GM19238 (cell line): ENCODE results near the gene CTAGE4.
"Not testable (repeated sequence)": the region's sequence is repeated elsewhere in the genome, so short reads cannot be mapped to it uniquely, and the experiment has no call there.

Experiments used
- DNase-seq: peaks from one replicate; pipeline ENCODE4 v3.0.0; 2011; ENCODE audit warnings: low spot score; ENCODE audit not compliant: insufficient read length

Gene CTAGE4

DNA sequence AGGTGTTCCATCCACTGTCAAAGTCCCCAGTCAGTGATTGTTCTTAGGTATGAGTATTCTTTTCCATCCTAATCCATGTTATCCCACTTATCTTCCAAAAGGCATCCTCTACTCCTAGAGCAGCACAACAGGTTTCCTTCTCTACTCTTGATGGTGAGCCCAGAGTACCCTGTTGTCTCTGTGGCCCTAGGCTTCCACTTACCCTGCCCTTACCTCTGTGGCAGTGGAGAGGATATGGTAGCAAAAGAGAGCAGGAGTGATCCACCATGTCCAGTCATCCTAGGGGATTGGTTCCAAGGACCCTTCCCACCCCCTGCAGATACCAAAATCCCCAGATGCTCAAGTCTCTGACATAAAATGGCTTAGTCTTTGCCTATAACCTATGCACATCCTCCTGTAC is 33.9 kb downstream of the CTAGE4 start:
- DNase-seq, result not testable (repeated sequence)

DNA sequence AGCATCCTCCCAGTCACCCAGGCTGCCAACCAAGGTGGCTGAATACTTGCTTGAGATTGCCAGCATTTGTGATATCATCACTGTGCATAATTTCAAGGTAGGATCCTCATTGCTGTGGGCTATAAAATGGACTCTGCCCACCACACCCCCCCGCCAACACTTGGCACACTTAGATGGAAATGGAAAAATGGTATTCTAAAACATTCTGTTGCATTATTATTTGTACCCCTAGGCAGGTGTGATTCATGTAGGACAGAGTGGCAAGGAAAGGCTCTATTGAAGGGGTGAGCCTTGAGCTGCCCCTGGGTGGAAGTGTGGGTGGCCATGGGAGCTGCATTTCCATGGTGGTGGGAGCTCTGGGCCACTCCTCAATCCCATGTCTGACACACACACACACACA is 35.3 kb downstream of the CTAGE4 start:
- DNase-seq, result not testable (repeated sequence)

DNA sequence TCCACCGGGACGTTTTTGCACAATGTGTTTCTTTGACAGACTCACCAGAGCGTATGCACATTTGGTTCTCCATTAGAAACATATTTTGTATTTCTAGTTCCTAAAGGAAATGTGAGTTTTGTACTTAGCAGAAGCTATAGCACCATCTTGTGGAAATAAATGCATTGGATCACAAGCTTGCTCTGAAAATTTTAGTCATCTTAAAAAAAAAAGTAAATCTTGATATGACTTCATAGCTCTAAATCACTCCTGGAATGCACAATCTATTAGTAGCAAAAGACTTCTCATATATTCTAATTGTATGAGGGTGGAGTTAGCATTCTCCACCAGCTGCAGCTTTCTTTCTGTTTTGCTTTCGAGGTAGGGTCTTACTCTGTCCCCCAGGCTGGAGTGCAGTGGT is 35.9 kb downstream of the CTAGE4 start:
- DNase-seq, result not testable (repeated sequence)

DNA sequence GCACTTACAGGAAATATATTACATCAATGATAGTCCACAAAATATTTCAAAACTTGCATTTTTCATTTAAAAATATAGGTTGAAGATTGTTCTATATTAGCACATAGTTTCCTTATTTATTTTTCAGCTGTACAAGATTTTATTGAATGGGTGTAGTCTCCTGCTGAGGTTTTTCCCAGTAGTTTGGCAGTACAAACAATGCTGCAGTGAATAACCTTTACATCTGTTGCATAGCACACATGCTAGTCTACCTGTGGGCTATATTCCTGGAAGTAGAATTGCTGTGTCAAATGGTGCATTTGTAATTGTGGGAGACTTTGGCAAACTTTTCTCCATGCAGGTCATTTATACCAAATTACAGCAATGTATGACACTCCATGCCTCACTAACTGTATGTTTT is 37.3 kb downstream of the CTAGE4 start:
- DNase-seq, result not testable (repeated sequence)

DNA sequence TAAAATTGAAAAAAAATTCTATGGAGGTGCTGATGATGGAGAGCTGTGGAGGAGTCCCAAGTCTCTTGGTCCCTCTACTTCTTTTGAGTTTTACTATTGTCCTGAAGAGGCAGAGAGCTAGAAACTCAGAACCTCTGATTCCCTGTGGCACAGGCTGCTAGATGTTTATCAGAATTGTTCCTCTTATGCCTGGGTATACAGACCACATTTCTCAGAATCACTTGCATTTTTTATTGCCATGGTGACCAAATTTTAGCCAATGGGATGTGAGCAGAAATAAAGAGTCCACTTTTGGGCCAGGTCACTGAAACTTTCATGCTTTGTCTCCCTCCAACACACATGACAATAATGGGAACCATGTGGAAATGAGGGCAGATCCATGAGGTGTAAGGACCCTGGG is 40.4 kb downstream of the CTAGE4 start:
- not testable (repeated sequence) for DNase-seq

DNA sequence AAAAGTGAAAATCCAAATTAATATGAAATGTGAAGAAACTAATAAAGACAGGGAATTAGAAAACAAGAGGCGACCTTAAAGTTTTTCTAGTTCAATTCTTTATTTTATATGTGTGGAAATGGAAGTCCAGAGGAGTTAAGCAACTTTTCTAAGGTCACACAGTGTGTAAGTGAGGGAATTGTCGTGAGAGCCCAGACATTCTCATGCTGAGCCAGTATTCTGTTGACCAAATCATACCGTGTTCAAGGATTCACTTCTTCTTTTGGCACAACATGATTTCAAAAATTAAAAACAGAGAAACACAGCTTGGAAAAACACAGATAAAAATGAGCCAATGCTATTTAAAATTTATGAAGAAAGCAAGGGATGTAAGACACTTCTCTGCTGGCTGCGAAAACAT is 43.6 kb downstream of the CTAGE4 start:
- DNase-seq, result not testable (repeated sequence)

DNA sequence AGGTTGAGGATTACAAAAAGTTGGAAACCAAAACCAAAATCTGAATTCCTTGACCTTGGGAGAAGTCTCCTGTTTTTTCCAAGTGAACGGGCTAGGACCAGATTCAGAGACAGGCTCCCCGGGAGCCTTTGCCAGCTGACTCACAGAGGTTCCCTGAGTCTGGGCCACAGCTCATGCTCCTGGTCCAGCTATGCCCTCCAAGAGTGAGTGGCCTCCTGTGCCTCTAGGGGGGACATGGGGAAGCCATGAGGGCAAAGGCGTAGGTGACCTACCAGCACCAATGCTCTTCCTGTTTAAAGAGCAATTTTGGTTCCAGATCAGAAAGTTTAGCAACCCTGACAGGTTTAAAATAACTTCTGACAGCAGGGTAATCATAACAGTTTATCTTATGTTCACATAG is 45.5 kb downstream of the CTAGE4 start:
- not testable (repeated sequence) for DNase-seq

DNA sequence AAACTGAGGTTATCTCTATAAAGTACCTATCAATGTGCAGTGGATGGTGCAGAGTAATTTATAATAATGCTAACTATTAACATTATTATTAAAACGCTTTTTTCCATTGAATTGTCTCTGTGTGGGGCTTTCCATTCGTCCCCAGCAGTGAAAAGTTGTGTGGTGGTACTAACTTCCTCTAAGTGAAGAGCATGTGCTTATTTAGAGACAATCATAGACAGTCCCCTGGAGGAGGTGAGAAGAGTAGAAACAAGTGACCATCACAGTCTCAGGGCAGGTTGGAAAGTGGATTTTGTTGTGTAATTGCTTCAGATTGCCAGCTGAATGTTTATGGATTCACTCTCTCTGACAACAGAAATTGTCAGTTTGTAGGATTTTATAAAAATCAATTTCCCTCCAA is 47.8 kb downstream of the CTAGE4 start:
- not testable (repeated sequence) for DNase-seq

DNA sequence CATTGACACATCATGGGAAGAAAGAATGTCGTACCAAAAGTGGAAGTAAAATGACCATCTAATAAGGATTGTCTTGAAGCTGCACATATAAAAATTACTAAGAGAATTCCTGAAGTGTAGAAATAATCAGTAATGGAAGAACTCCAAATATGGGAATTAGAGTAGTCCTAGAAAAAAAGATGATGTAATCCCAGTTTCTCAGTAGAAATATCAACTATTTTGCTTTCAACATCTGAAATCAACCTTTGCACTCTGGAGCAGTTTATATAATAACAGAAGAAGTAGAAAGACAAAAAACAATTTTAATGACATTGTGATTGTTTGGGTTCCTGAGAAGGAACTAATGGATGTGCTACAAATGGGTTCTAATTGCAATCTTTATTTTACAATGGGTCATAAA is 49.8 kb downstream of the CTAGE4 start:
- not testable (repeated sequence) for DNase-seq
